PFSK-1 (cell line): ENCODE results near the gene TMEM184A.

Source experiments
- FOXP2 ChIP-seq: optimal IDR thresholded peaks from 2 replicates; pipeline ENCODE3; 2011; ENCODE audit warnings: borderline replicate concordance, control low read depth, inconsistent platforms; ENCODE audit not compliant: insufficient read depth; ENCODE audit errors: extremely low read length, extremely low read depth
- SIN3A ChIP-seq: IDR thresholded peaks from 2 replicates; pipeline ENCODE4 v1.6.1; 2012; ENCODE audit warnings: mild to moderate bottlenecking, low read length, moderate library complexity, borderline replicate concordance; ENCODE audit not compliant: insufficient read depth

- TF ChIP-seq FOXP2 (no peak), SIN3A (no peak)
Measured at GRCh38 chr7:1557006-1557405, 1.0 kb upstream of the TMEM184A start.
